H1 (cell line): ENCODE data around the gene SLC3A2. TPM values are rescaled to one million over a fixed set of nuclear protein-coding genes. Genes with fewer than 3 reads are reported as not detected.

Experiments
- ATF2 ChIP-seq: IDR thresholded peaks from 2 replicates; pipeline ENCODE4 v1.6.1; 2012; ENCODE audit warnings: low read length, inconsistent platforms
- BCL11A ChIP-seq, 2 experiments: IDR thresholded peaks; one replicate each; pipeline ENCODE4 v1.6.1; 2011; ENCODE audit warnings: low read depth in 2 of 2, low read length in 2 of 2, mild to moderate bottlenecking in 2 of 2
- CBX8 ChIP-seq: fragments of 300-800, 300-1000 bp; sonication (generic); IDR thresholded peaks from 2 replicates; pipeline ENCODE4 v1.7.1; 2016; ENCODE audit warnings: low read depth, low read length, borderline replicate concordance
- CREB1 ChIP-seq: IDR thresholded peaks from 2 replicates; pipeline ENCODE4 v1.6.1; 2012; ENCODE audit warnings: inconsistent platforms
- HDAC2 ChIP-seq, 2 experiments: fragments of 300-600 bp in 1 of 2; sonication (generic) in 1 of 2; IDR thresholded peaks; 2 replicates each; pipeline ENCODE4 v1.6.1; 2011 to 2012; ENCODE audit warnings: low read depth in 2 of 2, low read length in 2 of 2, mild to moderate bottlenecking in 2 of 2, moderate library complexity in 2 of 2, borderline replicate concordance in 1 of 2, inconsistent platforms in 1 of 2
- KDM1A ChIP-seq: fragments of 200-600, 300-600 bp; sonication (generic); IDR thresholded peaks from 2 replicates; pipeline ENCODE4 v1.7.1; 2016; ENCODE audit warnings: mild to moderate bottlenecking, low read length, borderline replicate concordance
- KDM4A ChIP-seq: IDR thresholded peaks from one replicate; pipeline ENCODE4 v1.7.1; 2012; ENCODE audit warnings: low read depth, mild to moderate bottlenecking, moderate library complexity, low read length, inconsistent platforms; ENCODE audit not compliant: severe bottlenecking
- RBBP5 ChIP-seq: IDR thresholded peaks from 2 replicates; pipeline ENCODE4 v1.7.1; 2012; ENCODE audit warnings: low read depth, mild to moderate bottlenecking, inconsistent platforms, low read length, moderate library complexity, borderline replicate concordance
- RNF2 ChIP-seq: fragments of 200-900, 300-1000 bp; sonication (generic); IDR thresholded peaks from 2 replicates; pipeline ENCODE4 v1.7.1; 2016; ENCODE audit warnings: borderline replicate concordance, low read depth, mild to moderate bottlenecking, antibody characterized with exemption, low read length; ENCODE audit not compliant: poor library complexity, severe bottlenecking; ENCODE audit errors: missing control alignments
- TAF7 ChIP-seq: optimal IDR thresholded peaks from 2 replicates; pipeline ENCODE3; 2011; ENCODE audit warnings: low read depth, mild to moderate bottlenecking, inconsistent platforms, low read length, moderate library complexity, borderline replicate concordance
- TBP ChIP-seq: IDR thresholded peaks from 2 replicates; pipeline ENCODE4 v1.6.1; 2011; ENCODE audit warnings: low read depth, low read length, improper control_type of control experiment
- TEAD4 ChIP-seq: IDR thresholded peaks from 2 replicates; pipeline ENCODE4 v1.6.1; 2012; ENCODE audit warnings: low read depth, low read length, inconsistent platforms, mixed read lengths
- polyA plus RNA-seq, 7 experiments: library from polyadenylated mRNA; depleted of rRNA in 3 of 7; stranded (reverse) in 5 of 7; unstranded in 2 of 7; fragments of >200 nt in 5 of 7; fragments of 200-250 nt in 2 of 7; gene quantifications; 1 replicate in 5 of 7; 2 replicates in 1 of 7; 4 replicates in 1 of 7; pipeline versions ENCODE4 v1.2.1 to v1.2.3, GENCODE V29; 2011 to 2013; ENCODE audit warnings: missing spikeins in 2 of 7, mixed read lengths in 2 of 7
- total RNA-seq: library from RNA; stranded (reverse); fragmentation: NEBNext Ultra II Directional; extraction: Animal tissue kit (Norgen Biotek cat#: 25700); gene quantifications from 2 replicates; pipeline ENCODE4 v1.2.1, GENCODE V29; 2021
- TF ChIP-seq, protein P1 (sequence below): IDR thresholded peaks from 2 replicates; pipeline ENCODE4 v1.6.1; 2012; ENCODE audit warnings: inconsistent platforms
- TF ChIP-seq, protein P2 (sequence below), 3 experiments: IDR thresholded peaks; 1 replicate in 2 of 3; 2 replicates in 1 of 3; pipeline versions ENCODE4 v1.5.1 to v1.6.1; 2011; ENCODE audit warnings: low read length in 3 of 3, mild to moderate bottlenecking in 3 of 3, inconsistent platforms in 2 of 3, low read depth in 1 of 3, moderate library complexity in 1 of 3; ENCODE audit not compliant: insufficient read depth in 1 of 3; ENCODE audit errors: control extremely low read depth in 1 of 3

Gene SLC3A2
- total and polyA plus RNA-seq, 2 of the 8 experiments (the other 6 are each of a cell fraction or from before 2014, with no cell fraction given) = 410 to 435 TPM

GRCh38 chr11:62830904-62831519 lies 49.7 kb upstream of the SLC3A2 start (continued):
- TF ChIP-seq KDM1A (no peak), TAF7 (peak; percentile 84), RBBP5 (0 out of 2 replicates have a peak, but pooled peaks have one; percentile 69), BCL11A (IDR thresholded peaks at IDR 0.05; ENCODE audit: low read depth in 2 of 2, low read length in 2 of 2) (no peak), KDM4A (peak; percentile 94), TBP (no peak), CREB1 (no peak), CBX8 (no peak), HDAC2 (IDR thresholded peaks at IDR 0.05; ENCODE audit: borderline replicate concordance in 1 of 2, low read depth in 2 of 2, low read length in 2 of 2) (peak in 1 of 2 experiments; percentile 77; a peak in 1 of 4 replicates), TEAD4 (no peak), ATF2 (no peak), RNF2 (no peak)
- TF ChIP-seq, protein P1, sequence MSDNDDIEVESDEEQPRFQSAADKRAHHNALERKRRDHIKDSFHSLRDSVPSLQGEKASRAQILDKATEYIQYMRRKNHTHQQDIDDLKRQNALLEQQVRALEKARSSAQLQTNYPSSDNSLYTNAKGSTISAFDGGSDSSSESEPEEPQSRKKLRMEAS = no peak
- TF ChIP-seq, protein P2, sequence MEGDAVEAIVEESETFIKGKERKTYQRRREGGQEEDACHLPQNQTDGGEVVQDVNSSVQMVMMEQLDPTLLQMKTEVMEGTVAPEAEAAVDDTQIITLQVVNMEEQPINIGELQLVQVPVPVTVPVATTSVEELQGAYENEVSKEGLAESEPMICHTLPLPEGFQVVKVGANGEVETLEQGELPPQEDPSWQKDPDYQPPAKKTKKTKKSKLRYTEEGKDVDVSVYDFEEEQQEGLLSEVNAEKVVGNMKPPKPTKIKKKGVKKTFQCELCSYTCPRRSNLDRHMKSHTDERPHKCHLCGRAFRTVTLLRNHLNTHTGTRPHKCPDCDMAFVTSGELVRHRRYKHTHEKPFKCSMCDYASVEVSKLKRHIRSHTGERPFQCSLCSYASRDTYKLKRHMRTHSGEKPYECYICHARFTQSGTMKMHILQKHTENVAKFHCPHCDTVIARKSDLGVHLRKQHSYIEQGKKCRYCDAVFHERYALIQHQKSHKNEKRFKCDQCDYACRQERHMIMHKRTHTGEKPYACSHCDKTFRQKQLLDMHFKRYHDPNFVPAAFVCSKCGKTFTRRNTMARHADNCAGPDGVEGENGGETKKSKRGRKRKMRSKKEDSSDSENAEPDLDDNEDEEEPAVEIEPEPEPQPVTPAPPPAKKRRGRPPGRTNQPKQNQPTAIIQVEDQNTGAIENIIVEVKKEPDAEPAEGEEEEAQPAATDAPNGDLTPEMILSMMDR (IDR thresholded peaks at IDR 0.05; ENCODE audit: control extremely low read depth in 1 of 3, insufficient read depth in 1 of 3, low read depth in 1 of 3, low read length in 3 of 3) = no peak
